Peyer's patch (tissue), 4 donors: ENCODE data around the gene DIPK1C. TPM values are rescaled to one million over a fixed set of nuclear protein-coding genes. Genes with fewer than 3 reads are reported as not detected.
A peak's percentile ranks its signal among the peaks of the same experiment; 100 is the strongest.

Experiments used
- DNase-seq, 3 donors: peaks; one replicate each; pipeline ENCODE4 v3.0.0-alpha.2; 2017 to 2019
- H3K27ac ChIP-seq, 4 donors: fragments of 200-600 bp; sonication (generic); one replicate each; pipeline ENCODE4 v1.5.1; 2016 to 2019
- H3K27me3 ChIP-seq, 2 donors: fragments of 200-600 bp; sonication (generic); one replicate each; pipeline ENCODE4 v1.5.1; 2019
- H3K36me3 ChIP-seq, 3 donors: fragments of 200-600 bp; sonication (generic); one replicate each; pipeline ENCODE4 v1.5.1; 2016 to 2019
- H3K4me1 ChIP-seq, 4 donors: fragments of 200-600 bp; sonication (generic); one replicate each; pipeline ENCODE4 v1.5.1; 2016 to 2019
- H3K4me3 ChIP-seq, 4 donors: fragments of 200-600 bp; sonication (generic); 1 replicate in 3 of 4; 2 replicates in 1 of 4; pipeline ENCODE4 v1.5.1; 2016 to 2019; ENCODE audit warnings: mild to moderate bottlenecking in 1 of 4
- H3K9me3 ChIP-seq, 4 donors: fragments of 200-600 bp; sonication (generic); one replicate each; pipeline ENCODE4 v1.5.1; 2016 to 2019; ENCODE audit warnings: mild to moderate bottlenecking in 1 of 4
- POLR2A ChIP-seq, 2 donors: fragments of 450-650 bp; IDR thresholded peaks; one replicate each; pipeline ENCODE4 v1.5.1; 2017; ENCODE audit warnings: antibody characterized with exemption in 2 of 2, mild to moderate bottlenecking in 2 of 2, moderate library complexity in 2 of 2
- total RNA-seq, 4 donors: library from RNA; depleted of rRNA; stranded (reverse); fragments of >200 nt; gene quantifications; one replicate each; pipeline ENCODE4 v1.1.0, GENCODE V29; 2016
- TF ChIP-seq, protein P1 (sequence below), 6 experiments: fragments of 450-650 bp in 4 of 6; fragments of 200-600 bp in 2 of 6; sonication (generic) in 1 of 6; IDR thresholded peaks; one replicate each; pipeline ENCODE4 v1.5.1; 2017 to 2019; ENCODE audit warnings: antibody characterized with exemption in 6 of 6, mild to moderate bottlenecking in 3 of 6, moderate library complexity in 1 of 6

Gene DIPK1C
- total RNA-seq, 4 donors from 2014 or later: 0.70 to 0.83 TPM; not detected in 2

DNA sequence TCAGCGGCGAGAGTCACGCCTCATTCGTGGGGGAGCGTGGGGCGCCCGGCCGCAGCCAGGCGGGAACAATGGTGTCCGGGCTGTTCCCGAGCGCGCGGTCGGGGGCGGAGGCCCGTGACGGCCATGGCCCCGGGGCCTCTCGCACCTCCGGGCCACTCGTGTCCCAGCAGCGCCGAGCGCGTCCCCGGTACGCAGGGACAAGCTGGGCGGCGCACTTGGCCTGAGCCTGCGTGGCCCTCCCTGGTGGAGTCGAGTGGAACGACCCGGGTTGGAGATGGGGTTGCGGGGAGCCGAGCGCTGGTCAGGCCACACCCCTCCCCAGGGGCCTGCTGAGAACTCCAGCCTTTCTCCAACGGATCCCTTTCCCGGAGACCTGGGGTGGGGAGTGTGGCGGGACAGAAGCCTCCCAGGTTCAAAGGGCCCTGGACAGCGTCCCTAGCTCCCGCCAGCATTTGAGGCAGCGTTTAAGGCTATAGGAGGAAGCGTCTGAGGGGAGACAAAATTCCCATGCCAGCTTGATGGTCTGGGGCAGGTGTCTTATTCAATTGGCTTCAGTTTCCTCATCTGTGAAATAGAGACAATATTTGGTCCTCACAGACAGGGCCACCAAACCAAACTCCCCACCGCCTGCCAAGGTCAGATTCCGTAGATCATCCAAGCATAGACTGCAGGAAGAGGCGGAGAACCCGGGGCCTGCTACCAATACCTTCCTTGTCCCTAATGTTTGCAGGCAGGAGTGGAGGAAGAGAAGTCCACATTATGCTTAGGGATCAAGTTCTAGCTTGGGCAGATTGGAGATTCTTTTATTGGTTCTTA is 39.6 kb upstream of the DIPK1C start:
- DNase-seq: peak; percentile 53 to 83 (median 79)
- peaks cover 0 to 26% (median 9%) of the 10 kb centered on the region in 4 donors for H3K4me1 ChIP-seq
- no peaks in the 10 kb centered on the region for H3K9me3 ChIP-seq
- peak in 1 of 2 donors; percentile 31 for TF ChIP-seq POLR2A (IDR thresholded peaks at IDR 0.05)
- TF ChIP-seq, protein P1, sequence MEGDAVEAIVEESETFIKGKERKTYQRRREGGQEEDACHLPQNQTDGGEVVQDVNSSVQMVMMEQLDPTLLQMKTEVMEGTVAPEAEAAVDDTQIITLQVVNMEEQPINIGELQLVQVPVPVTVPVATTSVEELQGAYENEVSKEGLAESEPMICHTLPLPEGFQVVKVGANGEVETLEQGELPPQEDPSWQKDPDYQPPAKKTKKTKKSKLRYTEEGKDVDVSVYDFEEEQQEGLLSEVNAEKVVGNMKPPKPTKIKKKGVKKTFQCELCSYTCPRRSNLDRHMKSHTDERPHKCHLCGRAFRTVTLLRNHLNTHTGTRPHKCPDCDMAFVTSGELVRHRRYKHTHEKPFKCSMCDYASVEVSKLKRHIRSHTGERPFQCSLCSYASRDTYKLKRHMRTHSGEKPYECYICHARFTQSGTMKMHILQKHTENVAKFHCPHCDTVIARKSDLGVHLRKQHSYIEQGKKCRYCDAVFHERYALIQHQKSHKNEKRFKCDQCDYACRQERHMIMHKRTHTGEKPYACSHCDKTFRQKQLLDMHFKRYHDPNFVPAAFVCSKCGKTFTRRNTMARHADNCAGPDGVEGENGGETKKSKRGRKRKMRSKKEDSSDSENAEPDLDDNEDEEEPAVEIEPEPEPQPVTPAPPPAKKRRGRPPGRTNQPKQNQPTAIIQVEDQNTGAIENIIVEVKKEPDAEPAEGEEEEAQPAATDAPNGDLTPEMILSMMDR (IDR thresholded peaks at IDR 0.05): peak in 2 of 6 experiments; percentile 41 to 51
- H3K27ac ChIP-seq: peak overlapping the region; percentile 94 to 98 (median 96)
- H3K4me3 ChIP-seq: peak overlapping the region; percentile 84 to 98 (median 96)
- peaks cover 0 to 8% (median 0%) of the 10 kb centered on the region in 3 donors for H3K36me3 ChIP-seq
- H3K27me3 ChIP-seq: no peaks in the 10 kb centered on the region

DNA sequence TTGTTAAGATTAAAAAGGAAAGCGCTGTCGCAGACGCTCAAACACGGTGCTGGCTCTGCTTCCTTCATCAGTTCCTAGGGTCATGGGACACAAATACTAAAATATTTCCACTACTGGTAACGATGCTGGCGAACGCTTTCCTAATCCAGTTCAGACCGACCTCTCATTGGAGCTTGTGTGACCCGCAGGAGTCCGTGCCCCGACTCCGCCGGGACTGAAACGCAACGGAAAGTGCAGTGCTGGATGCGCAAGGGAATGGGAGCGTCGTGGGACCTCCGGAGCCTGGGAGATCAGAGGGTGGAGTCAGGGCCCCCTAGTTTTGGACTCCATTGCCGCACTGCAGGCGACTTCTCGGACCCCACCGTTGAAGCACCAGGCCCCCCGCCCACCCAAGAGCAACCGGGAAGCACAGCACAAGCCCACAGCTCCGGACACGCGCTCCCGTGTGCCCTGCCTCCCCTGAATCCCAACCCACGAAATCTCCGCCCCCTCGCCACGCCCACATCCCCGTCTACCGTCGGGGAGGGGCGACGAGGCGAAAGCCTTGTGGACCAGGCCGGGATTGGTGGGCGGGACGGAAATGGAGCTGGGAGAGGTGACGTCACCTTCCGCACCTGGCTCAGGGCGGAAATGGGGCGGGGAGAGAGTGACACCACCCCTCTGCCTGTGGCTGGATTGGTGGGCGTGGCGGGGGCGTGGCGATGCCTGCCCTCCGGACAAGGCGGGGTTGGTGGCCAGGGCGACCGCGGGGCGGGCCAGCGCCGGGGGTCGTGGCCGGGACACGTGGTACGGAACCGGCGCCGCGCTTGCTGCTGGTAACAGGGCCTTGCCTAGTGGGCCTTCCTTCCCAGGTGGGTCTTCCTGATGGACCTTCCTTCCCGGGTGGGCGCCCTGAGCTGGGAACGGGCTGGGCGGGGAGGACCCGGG is 38.7 kb upstream of the DIPK1C start, which contains the start of gene CNDP2:
CNDP2 (plus strand) TSS at position 783 of the 927 bp plus-strand sequence. CDS start 3,611 bp downstream, outside the sequence.
- peak within 1 kb of the TSS; percentile 84 to 98 (median 96) for H3K4me3 ChIP-seq
- TF ChIP-seq POLR2A (IDR thresholded peaks at IDR 0.05): peak; percentile 57 to 86
- TF ChIP-seq, protein P1 (IDR thresholded peaks at IDR 0.05): no peak
- no peaks in the 10 kb centered on the region for H3K27me3 ChIP-seq
- no peaks in the 10 kb centered on the region for H3K9me3 ChIP-seq
- DNase-seq: peak; percentile 100
- peak within 1 kb of the TSS; percentile 94 to 98 (median 96) for H3K27ac ChIP-seq
- no peaks in the 10 kb centered on the region for H3K36me3 ChIP-seq
- peaks cover 0 to 26% (median 9%) of the 10 kb centered on the region in 4 donors for H3K4me1 ChIP-seq

GRCh38 chr18:74494514-74494913 is 37.4 kb upstream of the DIPK1C start:
- Histone ChIP-seq H3K4me3 (no peak overlapping the region), H3K27ac (no peak overlapping the region), H3K4me1 (peaks cover 0 to 22% (median 9%) of the 10 kb centered on the region in 4 donors), H3K36me3 (no peaks in the 10 kb centered on the region), H3K9me3 (no peaks in the 10 kb centered on the region), H3K27me3 (no peaks in the 10 kb centered on the region)
- no peak for TF ChIP-seq POLR2A (IDR thresholded peaks at IDR 0.05)
- TF ChIP-seq, protein P1 (IDR thresholded peaks at IDR 0.05): no peak
- no peak for DNase-seq

GRCh38 chr18:74493689-74494088 is 36.6 kb upstream of the DIPK1C start:
- TF ChIP-seq, protein P1 (IDR thresholded peaks at IDR 0.05): peak; percentile 18 to 96 (median 76)
- TF ChIP-seq POLR2A (IDR thresholded peaks at IDR 0.05): no peak
- no peak overlapping the region for H3K4me3 ChIP-seq
- H3K27me3 ChIP-seq: no peaks in the 10 kb centered on the region
- peak in 2 of 3 donors; percentile 37 to 81 for DNase-seq
- H3K4me1 ChIP-seq: peaks cover 0 to 14% (median 7%) of the 10 kb centered on the region in 4 donors
- no peaks in the 10 kb centered on the region for H3K9me3 ChIP-seq
- no peaks in the 10 kb centered on the region for H3K36me3 ChIP-seq
- H3K27ac ChIP-seq: no peak overlapping the region

DNA sequence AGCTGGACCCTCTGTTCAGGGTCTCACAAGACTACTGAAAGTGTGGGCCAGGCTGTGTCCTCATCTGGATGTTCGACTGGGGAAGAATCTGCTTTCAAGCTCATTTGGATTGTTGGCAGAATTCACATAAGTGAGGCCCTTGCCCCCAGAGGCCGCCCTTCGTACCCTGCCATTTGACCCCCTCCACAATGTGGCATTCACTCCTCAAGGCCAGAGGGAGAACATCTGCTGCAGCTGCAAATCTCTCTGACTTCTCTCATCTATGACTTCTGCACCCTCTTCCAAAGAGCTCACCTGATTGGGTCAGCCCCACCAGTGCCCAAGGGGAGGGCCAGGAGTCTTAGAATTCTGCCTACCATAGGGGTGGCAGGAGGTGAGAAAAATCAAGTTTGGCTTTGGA is 35.2 kb upstream of the DIPK1C start:
- Histone ChIP-seq H3K27ac (no peak overlapping the region), H3K27me3 (no peaks in the 10 kb centered on the region), H3K36me3 (no peaks in the 10 kb centered on the region), H3K4me3 (no peak overlapping the region), H3K9me3 (no peaks in the 10 kb centered on the region), H3K4me1 (peaks cover 0 to 6% (median 0%) of the 10 kb centered on the region in 4 donors)
- no peak for TF ChIP-seq POLR2A (IDR thresholded peaks at IDR 0.05)
- TF ChIP-seq, protein P1 (IDR thresholded peaks at IDR 0.05): no peak
- DNase-seq: no peak
